SH-SY5Y (cell line): Measurements from ENCODE around the gene SLC29A1.

ENCODE experiments used
- GATA2 ChIP-seq: IDR thresholded peaks from 2 replicates; pipeline ENCODE4 v1.6.1; 2011; ENCODE audit warnings: mild to moderate bottlenecking, low read depth, low read length
- GATA3 ChIP-seq: IDR thresholded peaks from 2 replicates; pipeline ENCODE4 v1.6.1; 2011; ENCODE audit warnings: low read depth, mild to moderate bottlenecking, low read length, moderate library complexity

SLC29A1 gene

DNA sequence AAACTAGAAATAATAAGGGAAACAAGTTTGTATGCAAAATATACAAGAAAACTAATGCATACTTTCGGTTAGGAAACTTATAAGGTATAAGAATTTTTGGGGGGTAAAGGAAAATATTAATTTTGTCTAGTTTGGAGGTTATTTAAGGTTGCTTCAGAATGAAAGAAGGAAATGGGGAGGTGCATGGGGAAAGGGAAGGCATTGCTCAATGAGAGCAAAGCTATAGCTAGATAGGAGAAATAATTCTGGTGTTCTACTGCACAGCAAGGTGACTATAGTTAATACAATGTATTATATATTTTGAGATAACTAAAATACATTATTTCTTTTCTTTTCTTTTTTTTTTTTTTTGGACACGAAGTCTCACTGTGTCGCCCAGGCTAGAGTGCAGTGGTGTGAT is 12.1 kb upstream of the SLC29A1 start:
- TF ChIP-seq GATA2, result no peak
- TF ChIP-seq GATA3, result no peak

DNA sequence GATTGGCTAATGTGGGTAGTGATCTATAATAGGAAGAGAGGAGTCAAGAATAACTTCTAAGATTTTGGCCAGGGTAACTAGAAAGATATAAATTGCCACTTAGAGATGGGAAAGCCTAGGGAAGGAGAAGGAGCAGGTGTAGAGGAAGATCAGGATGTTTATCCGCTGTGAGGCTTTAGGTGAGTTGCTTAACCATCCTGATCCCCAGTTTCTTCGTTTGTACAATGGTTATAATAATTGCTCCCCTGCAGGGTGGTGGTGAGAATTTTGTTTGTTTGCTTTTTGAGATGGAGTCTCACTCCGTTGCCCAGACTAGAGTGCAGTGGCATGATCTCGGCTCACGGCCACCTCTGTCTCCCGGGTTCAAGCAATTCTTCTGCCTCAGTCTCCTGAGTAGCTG is 9.1 kb upstream of the SLC29A1 start:
- TF ChIP-seq GATA2, result no peak
- TF ChIP-seq GATA3, result no peak

DNA sequence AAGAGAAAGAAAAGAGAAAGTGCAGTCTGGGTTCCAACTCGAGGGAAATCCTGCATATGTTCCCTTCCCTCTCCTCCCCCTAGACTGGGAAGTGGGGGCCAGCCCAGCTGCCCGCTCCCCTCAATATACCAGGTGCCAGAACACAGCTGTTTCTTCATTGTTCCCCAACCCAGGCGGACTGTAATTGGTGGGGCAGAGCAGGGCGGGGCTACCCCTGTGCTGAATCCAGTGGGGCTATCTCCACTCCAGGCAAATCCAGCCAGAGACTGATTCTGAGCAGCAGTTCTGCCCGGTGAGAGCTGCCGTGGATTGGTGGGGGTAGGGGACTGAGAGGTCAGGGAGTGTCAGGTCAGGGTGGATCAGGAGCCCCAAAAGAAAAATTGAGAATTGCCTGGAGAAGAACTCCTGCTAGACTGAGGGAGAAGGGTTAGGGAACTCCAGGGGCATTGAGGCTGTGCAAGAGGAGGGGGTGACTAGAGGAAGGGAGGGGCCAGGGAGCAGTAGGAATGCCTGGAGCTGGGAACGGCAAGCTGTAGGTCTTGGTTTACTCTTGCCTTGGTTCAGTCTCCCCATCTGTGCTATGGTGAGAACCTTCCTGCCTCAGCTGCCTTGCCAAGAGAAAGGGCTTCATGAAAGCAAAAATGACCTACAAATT is 6.6 kb upstream of the SLC29A1 start, which contains the start of gene MYMX:
MYMX (plus strand) TSS at position 250 of the 655 bp plus-strand sequence. CDS start 546 bp downstream, outside the sequence.
- TF ChIP-seq GATA3 (no peak), GATA2 (no peak)

DNA sequence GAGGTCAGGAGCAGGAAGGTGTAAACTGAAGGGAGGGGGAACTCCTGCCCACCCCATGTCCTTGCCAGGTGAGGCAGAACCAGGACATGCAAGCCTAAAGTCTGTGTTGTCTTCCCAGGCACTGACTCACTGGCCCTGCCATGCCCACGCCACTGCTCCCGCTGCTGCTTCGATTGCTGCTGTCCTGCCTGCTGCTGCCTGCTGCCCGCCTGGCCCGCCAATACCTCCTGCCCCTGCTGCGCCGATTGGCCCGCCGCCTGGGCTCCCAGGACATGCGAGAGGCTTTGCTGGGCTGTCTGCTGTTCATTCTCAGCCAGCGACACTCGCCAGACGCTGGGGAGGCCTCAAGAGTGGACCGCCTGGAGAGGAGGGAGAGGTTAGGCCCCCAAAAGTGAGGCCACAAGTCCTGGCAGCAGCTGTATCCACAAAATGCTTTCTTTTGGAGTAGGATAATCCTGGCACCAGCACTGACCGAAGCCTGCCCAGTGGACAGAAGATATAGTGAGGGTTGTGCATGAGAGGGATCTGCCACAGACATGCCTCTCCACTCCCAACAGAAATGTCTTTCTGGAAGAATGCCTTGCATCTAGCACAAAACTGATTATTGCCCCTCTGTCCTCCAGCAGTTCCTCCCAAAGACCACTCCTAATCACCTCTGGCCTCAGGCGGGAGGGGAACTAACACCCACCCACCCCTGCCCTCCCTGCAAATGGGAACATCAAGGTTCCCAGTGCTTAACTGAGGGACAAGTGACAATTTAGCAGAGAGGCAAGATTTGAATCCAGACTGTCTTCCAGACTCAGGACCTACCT is 5.9 kb upstream of the SLC29A1 start:
- TF ChIP-seq GATA3 (no peak), GATA2 (no peak)

DNA sequence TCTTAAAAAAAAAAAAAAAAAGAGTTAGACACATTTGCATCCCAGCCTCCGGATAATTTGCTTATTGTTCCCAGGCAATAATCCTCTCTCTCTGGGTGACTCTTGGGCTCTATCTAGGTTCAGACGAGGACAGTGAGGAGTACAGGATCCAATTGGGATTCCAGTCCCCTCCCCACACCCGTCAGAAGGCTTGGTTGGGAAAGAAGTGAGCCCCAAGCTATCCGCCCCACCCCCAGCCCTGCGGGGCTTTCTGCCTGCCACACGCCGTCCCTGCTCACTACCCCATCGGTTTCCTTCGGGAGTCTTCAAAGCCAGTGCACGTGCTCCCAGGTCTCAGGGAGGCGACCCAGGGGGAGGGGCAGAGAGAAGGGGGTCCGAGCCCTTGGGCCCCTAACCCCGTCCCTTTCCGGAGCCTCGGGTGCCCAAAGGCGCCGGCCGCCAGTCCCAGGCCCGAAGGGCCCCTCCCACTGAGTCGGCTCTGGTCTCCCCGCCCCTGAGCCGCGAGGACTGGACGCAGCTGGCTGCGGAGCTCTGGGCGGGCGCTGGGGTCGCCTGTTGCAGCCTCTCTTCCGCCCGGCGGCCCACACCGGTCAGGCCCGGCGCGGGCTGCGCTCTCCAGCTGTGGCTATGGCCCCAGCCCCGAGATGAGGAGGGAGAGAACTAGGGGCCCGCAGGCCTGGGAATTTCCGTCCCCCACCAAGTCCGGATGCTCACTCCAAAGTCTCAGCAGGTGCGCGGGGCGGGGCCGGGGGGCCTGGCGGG is 4.2 kb upstream of the SLC29A1 start:
- TF ChIP-seq GATA2 (no peak), GATA3 (no peak)

DNA sequence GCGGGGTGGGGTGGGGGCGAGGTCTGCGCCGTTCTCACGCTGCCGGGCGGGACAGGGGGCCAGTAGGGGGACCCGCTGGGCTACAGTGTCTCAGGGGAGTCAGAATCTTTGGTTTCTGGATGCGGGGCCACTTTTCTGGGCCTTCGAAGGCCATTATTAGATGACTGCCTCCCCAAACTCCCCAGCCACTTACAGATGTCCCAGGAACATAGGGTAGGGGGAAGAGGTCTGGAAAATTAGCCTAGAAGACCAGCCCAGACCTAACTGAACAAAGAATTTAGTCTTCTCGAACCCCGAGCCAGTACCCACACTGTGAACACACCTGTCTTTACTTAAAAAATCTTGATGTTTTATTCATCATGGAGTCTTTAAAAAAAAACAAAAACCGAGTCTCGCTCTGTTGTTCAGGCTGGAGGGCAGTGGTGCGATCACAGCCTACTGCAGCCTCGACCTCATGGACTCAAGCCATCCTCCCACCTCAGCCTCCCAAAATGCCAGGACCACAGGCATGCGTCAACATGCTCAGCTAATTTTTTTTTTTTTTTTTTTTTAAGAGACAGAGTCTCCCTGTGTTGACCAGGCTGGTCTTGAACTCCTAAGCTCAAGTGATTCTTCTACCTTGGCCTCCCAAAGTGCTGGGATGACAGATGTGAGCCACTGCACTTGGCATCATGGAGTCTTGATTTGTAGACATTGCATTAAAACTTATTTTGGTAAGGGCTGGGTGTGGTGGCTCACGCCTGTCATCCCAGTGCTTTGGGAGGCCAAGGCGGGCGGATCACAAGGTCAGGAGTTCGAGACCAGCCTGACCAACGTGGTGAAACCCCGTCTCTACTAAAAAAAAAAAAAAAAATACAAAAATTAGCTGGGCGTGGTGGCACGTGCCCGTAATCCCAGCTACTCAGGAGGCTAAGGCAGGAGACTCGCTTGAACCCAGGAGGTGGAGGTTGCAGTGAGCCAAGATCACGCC is 3.3 kb upstream of the SLC29A1 start:
- no peak for TF ChIP-seq GATA3
- no peak for TF ChIP-seq GATA2

DNA sequence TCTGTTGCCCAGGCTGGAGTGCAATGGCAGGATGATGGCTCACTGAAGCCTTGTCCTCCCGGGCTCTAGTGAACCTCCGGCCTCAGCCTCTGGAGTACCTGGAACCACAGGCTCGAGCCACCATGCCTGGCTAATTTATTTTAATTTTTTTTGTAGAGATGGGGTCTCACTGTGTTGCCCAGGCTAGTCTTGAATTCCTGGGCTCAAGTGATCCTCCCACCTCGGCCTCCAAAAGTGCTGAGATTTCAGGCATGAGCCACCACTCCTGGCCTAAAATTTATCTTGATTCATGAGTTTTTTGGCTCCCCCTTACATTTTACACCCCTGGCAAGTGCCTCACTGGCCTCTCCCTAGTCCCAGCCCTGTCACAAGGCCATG is 2.5 kb upstream of the SLC29A1 start:
- no peak for TF ChIP-seq GATA2
- TF ChIP-seq GATA3, result no peak

DNA sequence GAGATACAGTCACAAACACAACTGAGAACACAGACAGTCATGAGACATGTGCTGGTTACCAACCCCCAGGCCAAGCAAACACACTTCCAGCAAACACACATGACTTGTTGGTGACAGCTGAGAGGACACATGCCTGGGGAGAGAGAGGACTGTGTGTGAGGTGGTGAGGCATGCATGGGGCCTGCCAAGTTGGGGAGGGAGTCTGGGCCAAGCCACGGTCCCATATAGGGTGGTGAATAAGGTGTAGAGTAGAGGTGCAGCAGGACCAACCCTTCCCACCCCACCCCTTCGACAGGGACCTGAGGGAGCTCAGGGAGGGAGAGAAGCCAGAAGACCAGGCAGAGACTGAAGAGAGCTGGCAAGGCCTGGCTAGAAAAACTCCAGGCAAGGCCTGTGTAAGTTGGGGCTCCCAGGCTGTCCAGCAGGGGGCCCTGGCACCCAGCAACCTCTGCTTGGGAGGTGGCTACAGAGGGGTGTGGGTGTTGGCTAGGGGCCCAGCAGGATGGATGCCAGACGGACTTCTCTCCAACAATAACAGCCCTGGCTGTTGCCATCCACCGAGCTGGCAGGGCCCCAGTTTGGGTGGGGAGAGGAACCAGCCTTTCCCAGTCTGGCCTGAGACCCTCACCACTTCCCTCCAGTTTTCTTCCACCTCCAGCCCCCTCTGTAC is 2.0 kb upstream of the SLC29A1 start:
- TF ChIP-seq GATA2 (no peak), GATA3 (no peak)

DNA sequence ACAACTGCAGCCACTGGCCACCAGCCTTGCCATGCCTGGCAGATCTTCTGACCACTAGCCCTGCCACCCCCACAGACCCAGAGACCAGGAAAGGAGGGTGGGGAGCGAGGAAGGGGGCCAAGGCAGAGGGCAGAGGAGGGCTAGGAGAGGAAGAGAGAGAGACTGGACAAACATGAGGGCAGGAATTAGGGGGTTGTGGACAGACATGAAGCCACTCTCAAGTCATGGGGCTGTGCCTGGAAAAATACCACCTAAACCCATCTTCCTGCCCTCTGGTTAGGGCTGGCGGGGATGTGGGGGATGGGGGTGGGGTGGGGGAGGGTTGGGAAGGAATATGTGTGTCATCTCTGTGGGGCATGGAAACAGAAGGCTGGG is 1.4 kb upstream of the SLC29A1 start:
- no peak for TF ChIP-seq GATA3
- no peak for TF ChIP-seq GATA2

DNA sequence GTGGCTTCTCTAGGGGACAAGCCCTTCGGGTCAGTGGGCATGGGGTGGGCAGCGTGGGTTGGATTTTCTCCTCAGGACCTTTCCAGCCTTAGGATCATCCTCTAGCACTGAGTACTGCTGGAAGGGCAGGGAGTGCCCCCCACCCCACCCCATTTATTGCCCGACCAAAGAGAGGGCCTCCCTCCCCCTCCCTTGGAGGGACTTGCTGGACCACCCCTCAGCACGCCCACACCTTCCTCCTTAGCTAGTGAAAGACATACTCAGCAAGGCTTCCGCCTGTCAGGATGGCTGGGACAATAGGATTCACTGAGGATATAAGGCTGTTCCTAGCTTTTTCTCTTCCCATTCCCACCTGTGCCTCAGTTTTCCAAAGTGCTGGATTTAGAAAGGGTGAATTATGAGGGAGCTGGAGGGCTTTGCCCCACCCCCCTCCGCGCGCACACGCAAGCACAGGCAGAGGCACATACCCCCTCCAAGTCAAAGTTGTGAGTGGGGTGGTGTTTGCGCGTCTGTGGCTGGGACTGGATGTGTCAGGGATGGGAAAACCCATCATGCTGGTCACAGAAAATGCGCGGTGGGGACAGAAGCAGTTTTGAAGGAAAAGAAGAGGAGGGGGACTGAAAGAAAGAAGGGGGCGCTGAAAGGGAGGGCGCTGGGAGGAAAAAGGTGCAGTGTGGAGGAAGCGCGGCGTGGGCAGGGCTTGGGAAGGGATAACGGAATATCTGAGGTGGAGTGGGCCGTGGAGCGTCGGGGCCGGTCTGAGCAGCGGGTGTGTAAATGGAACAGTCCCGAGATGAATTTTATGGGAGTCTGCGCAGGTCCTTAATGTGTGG is 693 bp upstream of the SLC29A1 start:
- TF ChIP-seq GATA2 (no peak), GATA3 (no peak)

DNA sequence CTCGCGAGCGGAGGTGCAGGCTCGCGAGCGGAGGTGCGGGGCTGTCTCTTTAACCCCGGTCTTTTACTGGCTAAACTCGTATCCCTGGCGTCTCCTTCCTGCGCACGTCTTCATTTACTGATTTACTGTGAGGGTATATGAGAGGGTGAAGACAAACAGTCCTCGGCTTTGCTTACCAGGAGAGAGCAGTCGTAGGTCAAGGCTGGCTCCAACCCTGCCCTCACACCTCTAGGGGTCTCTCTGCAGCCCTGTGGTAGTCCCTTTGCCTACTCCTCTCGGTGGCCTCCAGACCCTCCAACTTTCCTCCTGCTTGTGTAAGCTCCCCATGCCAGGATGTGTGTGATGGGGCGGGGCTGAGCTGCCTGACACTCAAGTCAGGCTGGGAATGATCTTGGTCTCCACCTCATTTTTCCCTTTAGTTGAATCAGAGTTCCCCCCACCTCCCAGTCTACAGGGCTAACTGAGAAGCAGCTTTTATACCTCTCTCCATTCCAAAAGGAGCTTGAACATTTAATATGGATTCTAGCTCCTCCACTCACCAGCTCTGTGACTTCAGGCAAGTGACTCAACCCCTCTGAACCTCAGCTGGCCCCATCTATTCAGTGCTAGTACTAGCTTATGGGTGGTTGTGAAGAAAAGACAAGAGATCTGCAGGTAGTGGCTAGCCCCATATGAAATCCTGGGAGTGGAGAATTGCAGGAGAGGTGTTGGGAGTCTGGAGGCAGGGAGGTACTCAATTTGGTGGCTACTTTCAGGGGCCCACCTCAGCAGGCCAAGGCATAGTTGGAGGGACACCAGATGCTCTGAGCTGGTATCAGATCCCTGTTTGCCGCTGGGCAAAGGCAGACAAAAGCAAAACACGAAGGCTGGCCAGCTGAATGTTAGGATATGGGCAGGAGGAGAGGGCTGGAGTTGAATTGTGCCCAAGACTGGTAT is 902 bp downstream of the SLC29A1 start:
- TF ChIP-seq GATA3 (no peak), GATA2 (peak; percentile 72)

DNA sequence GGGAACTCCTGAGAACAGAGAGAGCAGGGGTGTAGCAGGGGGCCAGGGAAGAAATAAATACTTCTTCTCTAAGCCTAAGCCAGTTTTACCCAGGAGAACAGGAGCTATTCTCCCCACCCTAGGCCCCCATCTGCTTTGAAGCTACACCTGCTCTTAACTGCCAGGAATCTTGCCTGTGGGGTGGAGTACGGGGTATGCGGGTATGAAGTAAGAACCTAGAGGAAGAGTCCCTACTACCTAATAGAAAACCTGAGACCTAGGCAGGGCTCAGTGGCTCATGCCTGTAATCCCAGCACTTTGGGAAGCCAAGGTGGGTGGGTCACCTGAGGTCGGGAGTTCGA is 1.5 kb downstream of the SLC29A1 start:
- no peak for TF ChIP-seq GATA3
- no peak for TF ChIP-seq GATA2
